H1 (cell line): ENCODE measurements around the gene NALF2. TPM values are rescaled to one million over a fixed set of nuclear protein-coding genes. Genes with fewer than 3 reads are reported as not detected.

Experiments used
- CTCF ChIA-PET: fragments of 300-600 bp; sonication (Branson Sonifier 250); formaldehyde crosslinking; loops from one replicate; lab custom pipeline; 2021; ENCODE audit not compliant: partially characterized antibody; lab: Charles Lee
- POLR2A ChIA-PET: fragments of 300-600 bp; sonication (Branson Sonifier 250); formaldehyde crosslinking; loops from one replicate; lab custom pipeline; 2021; ENCODE audit warnings: inconsistent platforms; ENCODE audit not compliant: partially characterized antibody; lab: Charles Lee
- DNase-seq, 2 experiments: peaks; one replicate each; pipeline versions ENCODE4 v3.0.0 to v3.0.0-alpha.2; 2010 to 2022; ENCODE audit warnings: low spot score in 2 of 2, low read depth in 1 of 2, mixed read lengths in 1 of 2
- FAIRE-seq: peaks from 2 replicates; lab custom pipeline; 2011; peaks lifted over from hg19 to GRCh38; lab: Jason Lieb, UNC
- H2AFZ ChIP-seq: 2 replicates; pipeline ENCODE4 v1.8.1; 2012; ENCODE audit warnings: low read length, inconsistent platforms
- H2AK5ac ChIP-seq: 2 replicates; pipeline ENCODE4 v1.6.1; 2013; ENCODE audit warnings: low read depth, low read length
- H2BK120ac ChIP-seq: replicated peaks from 2 replicates; pipeline ENCODE3; 2013; ENCODE audit warnings: low read depth, low read length, inconsistent platforms
- H2BK12ac ChIP-seq: 2 replicates; pipeline ENCODE4 v1.6.1; 2013; ENCODE audit warnings: low read depth, low read length
- H2BK15ac ChIP-seq: 2 replicates; pipeline ENCODE4 v1.6.1; 2013; ENCODE audit warnings: low read length
- H2BK20ac ChIP-seq: 2 replicates; pipeline ENCODE4 v1.6.1; 2013; ENCODE audit warnings: low read length
- H2BK5ac ChIP-seq: 2 replicates; pipeline ENCODE4 v1.6.1; 2013; ENCODE audit warnings: low read depth, low read length
- H3K14ac ChIP-seq: 2 replicates; pipeline ENCODE4 v1.6.1; 2013; ENCODE audit warnings: inconsistent platforms; ENCODE audit not compliant: insufficient read length
- H3K18ac ChIP-seq: 2 replicates; pipeline ENCODE4 v1.6.1; 2013; ENCODE audit warnings: low read length; ENCODE audit errors: extremely low read depth
- H3K23ac ChIP-seq: 2 replicates; pipeline ENCODE4 v1.6.1; 2013; ENCODE audit warnings: inconsistent platforms; ENCODE audit not compliant: insufficient read length
- H3K23me2 ChIP-seq: 2 replicates; pipeline ENCODE4 v1.6.1; 2013; ENCODE audit warnings: low read depth, low read length
- H3K27ac ChIP-seq: 2 replicates; pipeline ENCODE4 v1.6.1; 2011; ENCODE audit warnings: low read depth, low read length, inconsistent platforms
- H3K27me3 ChIP-seq, 4 experiments: replicated peaks in 1 of 4; 1 replicate in 1 of 4; 2 replicates in 3 of 4; pipeline versions ENCODE4 v1.6.1 to v1.8.1; 2011 to 2013; ENCODE audit warnings: low read length in 3 of 4, mild to moderate bottlenecking in 3 of 4, inconsistent platforms in 2 of 4, mixed read lengths in 2 of 4, moderate library complexity in 1 of 4; ENCODE audit not compliant: control insufficient read depth in 3 of 4, insufficient read depth in 3 of 4; ENCODE audit errors: extremely low read depth in 1 of 4
- H3K36me3 ChIP-seq, 4 experiments: 2 replicates each; pipeline versions ENCODE4 v1.6.1 to v1.8.1; 2011 to 2013; ENCODE audit warnings: mild to moderate bottlenecking in 4 of 4, low read length in 3 of 4, moderate library complexity in 2 of 4, control low read depth in 1 of 4, inconsistent platforms in 1 of 4; ENCODE audit not compliant: insufficient read depth in 4 of 4, control insufficient read depth in 2 of 4
- H3K4ac ChIP-seq: replicated peaks from 2 replicates; pipeline ENCODE3; 2013; ENCODE audit warnings: low read length, low read depth, mixed read lengths, inconsistent platforms; ENCODE audit not compliant: insufficient read length
- H3K4me1 ChIP-seq, 4 experiments: replicated peaks in 1 of 4; 1 replicate in 1 of 4; 2 replicates in 3 of 4; pipeline versions ENCODE4 v1.6.1 to v1.8.1; 2011 to 2013; ENCODE audit warnings: low read length in 3 of 4, inconsistent platforms in 2 of 4, mixed read lengths in 1 of 4; ENCODE audit not compliant: insufficient read depth in 4 of 4, control insufficient read depth in 3 of 4
- H3K4me2 ChIP-seq, 2 experiments: 2 replicates each; pipeline versions ENCODE4 v1.6.1 to v1.8.1; 2011 to 2013; ENCODE audit warnings: low read depth in 2 of 2, low read length in 2 of 2, control low read depth in 1 of 2, inconsistent platforms in 1 of 2, mild to moderate bottlenecking in 1 of 2; ENCODE audit not compliant: insufficient read depth in 1 of 2
- H3K4me3 ChIP-seq, 4 experiments: fragments of 200-600, 300-600 bp in 1 of 4; sonication (generic), shearing (Covaris generic), sonication (Bioruptor Twin) in 1 of 4; 2 replicates each; pipeline versions ENCODE4 v1.5.1 to v1.8.1; 2011 to 2016; ENCODE audit warnings: low read length in 4 of 4, low read depth in 3 of 4, control low read depth in 2 of 4, inconsistent platforms in 2 of 4, mild to moderate bottlenecking in 2 of 4, mixed read lengths in 1 of 4, moderate library complexity in 1 of 4; ENCODE audit not compliant: insufficient read depth in 2 of 4; ENCODE audit errors: extremely low read depth in 1 of 4
- H3K56ac ChIP-seq: replicated peaks from 2 replicates; pipeline ENCODE3; 2013; ENCODE audit warnings: low read depth, mild to moderate bottlenecking, mixed read lengths, low read length, inconsistent platforms; ENCODE audit not compliant: insufficient read length
- H3K79me1 ChIP-seq: 2 replicates; pipeline ENCODE4 v1.6.1; 2013; ENCODE audit warnings: low read depth, low read length, control low read depth
- H3K79me2 ChIP-seq, 2 experiments: 2 replicates each; pipeline versions ENCODE4 v1.6.1 to v1.8.1; 2012 to 2013; ENCODE audit warnings: low read length in 2 of 2, mild to moderate bottlenecking in 2 of 2, inconsistent platforms in 1 of 2; ENCODE audit not compliant: insufficient read depth in 2 of 2, control insufficient read depth in 1 of 2
- H3K9ac ChIP-seq, 4 experiments: replicated peaks in 1 of 4; 1 replicate in 1 of 4; 2 replicates in 3 of 4; pipeline versions ENCODE4 v1.6.1 to v1.8.1; 2011 to 2013; ENCODE audit warnings: low read depth in 3 of 4, low read length in 3 of 4, control low read depth in 2 of 4, mild to moderate bottlenecking in 2 of 4, moderate library complexity in 2 of 4, inconsistent platforms in 1 of 4; ENCODE audit errors: extremely low read depth in 1 of 4
- H3K9me3 ChIP-seq, 2 experiments: 2 replicates each; pipeline versions ENCODE4 v1.6.1 to v1.8.1; 2012 to 2013; ENCODE audit warnings: mild to moderate bottlenecking in 2 of 2, moderate library complexity in 2 of 2, control low read depth in 1 of 2, inconsistent platforms in 1 of 2, low read depth in 1 of 2, low read length in 1 of 2, mixed read lengths in 1 of 2; ENCODE audit not compliant: insufficient read depth in 2 of 2
- H4K20me1 ChIP-seq, 2 experiments: replicated peaks in 1 of 2; 2 replicates each; pipeline versions ENCODE3 to v1.8.1; 2011 to 2013; ENCODE audit warnings: inconsistent platforms in 2 of 2, low read length in 2 of 2, mild to moderate bottlenecking in 1 of 2; ENCODE audit not compliant: insufficient read depth in 2 of 2, control insufficient read depth in 1 of 2
- H4K5ac ChIP-seq: 2 replicates; pipeline ENCODE4 v1.6.1; 2013; ENCODE audit warnings: low read length, low read depth, mixed read lengths, inconsistent platforms; ENCODE audit not compliant: insufficient read length
- H4K8ac ChIP-seq: 2 replicates; pipeline ENCODE4 v1.8.0; 2013; ENCODE audit warnings: mild to moderate bottlenecking, moderate library complexity, low read length, inconsistent platforms; ENCODE audit not compliant: insufficient read depth; ENCODE audit errors: extremely low read depth
- H4K91ac ChIP-seq: replicated peaks from 2 replicates; pipeline ENCODE3; 2013; ENCODE audit warnings: low read length, mixed read lengths, inconsistent platforms; ENCODE audit not compliant: insufficient read length
- CREB1 ChIP-seq: IDR thresholded peaks from 2 replicates; pipeline ENCODE4 v1.6.1; 2012; ENCODE audit warnings: inconsistent platforms
- NRF1 ChIP-seq: IDR thresholded peaks from 2 replicates; pipeline ENCODE4 v1.6.1; 2011; ENCODE audit warnings: mild to moderate bottlenecking, low read depth, low read length, improper control_type of control experiment
- POLR2A ChIP-seq, 2 experiments: IDR thresholded peaks; 1 replicate in 1 of 2; 2 replicates in 1 of 2; pipeline ENCODE4 v1.6.1; 2011; ENCODE audit warnings: low read depth in 2 of 2, low read length in 2 of 2, mild to moderate bottlenecking in 2 of 2; ENCODE audit errors: control extremely low read depth in 1 of 2
- RAD21 ChIP-seq, 2 experiments: IDR thresholded peaks in 1 of 2; conservative IDR thresholded peaks in 1 of 2; 2 replicates each; pipeline ENCODE4 v1.6.1; 2011; ENCODE audit warnings: low read depth in 2 of 2, low read length in 2 of 2, improper control_type of control experiment in 1 of 2, inconsistent platforms in 1 of 2, mild to moderate bottlenecking in 1 of 2, moderate library complexity in 1 of 2
- SAP30 ChIP-seq: fragments of 300-600 bp; sonication (generic); IDR thresholded peaks from 2 replicates; pipeline ENCODE4 v1.7.1; 2012; ENCODE audit warnings: low read length, moderate library complexity, mild to moderate bottlenecking, inconsistent platforms; ENCODE audit not compliant: insufficient read depth, insufficient replicate concordance
- SIRT6 ChIP-seq: IDR thresholded peaks from one replicate; pipeline ENCODE4 v1.7.1; 2012; ENCODE audit warnings: low read length, inconsistent platforms
- polyA plus RNA-seq, 7 experiments: library from polyadenylated mRNA; depleted of rRNA in 3 of 7; stranded (reverse) in 5 of 7; unstranded in 2 of 7; fragments of >200 nt in 5 of 7; fragments of 200-250 nt in 2 of 7; gene quantifications; 1 replicate in 5 of 7; 2 replicates in 1 of 7; 4 replicates in 1 of 7; pipeline versions ENCODE4 v1.2.1 to v1.2.3, GENCODE V29; 2011 to 2013; ENCODE audit warnings: missing spikeins in 2 of 7, mixed read lengths in 2 of 7
- total RNA-seq: library from RNA; stranded (reverse); fragmentation: NEBNext Ultra II Directional; extraction: Animal tissue kit (Norgen Biotek cat#: 25700); gene quantifications from 2 replicates; pipeline ENCODE4 v1.2.1, GENCODE V29; 2021

NALF2 gene
- total and polyA plus RNA-seq, 2 of the 8 experiments (the other 6 are each of a cell fraction or from before 2014, with no cell fraction given) = 7.5 to 15.6 TPM

- Histone ChIP-seq H4K20me1 (no peaks in the 10 kb centered on the region), H3K18ac (no peak overlapping the region), H2BK5ac (no peak overlapping the region), H3K4ac (no peak overlapping the region), H3K36me3 (no peaks in the 10 kb centered on the region), H3K9me3 (no peaks in the 10 kb centered on the region), H3K14ac (no peak overlapping the region), H2BK120ac (no peak overlapping the region), H2BK12ac (no peak overlapping the region), H3K27ac (no peak overlapping the region), H4K91ac (no peak overlapping the region), H3K4me2 (no peak overlapping the region), H2AFZ (no peak overlapping the region), H4K5ac (no peak overlapping the region), H3K23me2 (no peaks in the 10 kb centered on the region), H2BK15ac (no peak overlapping the region), H3K79me2 (no peaks in the 10 kb centered on the region), H2BK20ac (no peak overlapping the region), H3K56ac (no peak overlapping the region), H3K27me3 (no peaks in the 10 kb centered on the region), H3K9ac (no peak overlapping the region), H3K23ac (no peak overlapping the region), H2AK5ac (no peak overlapping the region), H3K4me1 (no peaks in the 10 kb centered on the region), H3K79me1 (no peaks in the 10 kb centered on the region)
- no peak for DNase-seq
- peak; percentile 63 for FAIRE-seq
- ChIA-PET POLR2A (no interaction called here), CTCF (no interaction called here)
- 0 out of 4 replicates have a peak, but pooled peaks of 1 of the 2 experiments have one; percentile 11 for TF ChIP-seq RAD21 (IDR thresholded peaks at IDR 0.05 in 1 of 2, conservative IDR thresholded peaks at IDR 0.05 in 1 of 2; ENCODE audit: low read depth in 2 of 2, low read length in 2 of 2)
- no peak for TF ChIP-seq POLR2A (IDR thresholded peaks at IDR 0.05; ENCODE audit: control extremely low read depth in 1 of 2, low read depth in 2 of 2, low read length in 2 of 2)
- no peak for TF ChIP-seq CREB1
- TF ChIP-seq NRF1 = no peak
- no peak for TF ChIP-seq SIRT6
- TF ChIP-seq SAP30 = no peak
- TF ChIP-seq, all 59 proteins: peak for 1
- Histone ChIP-seq H3K4me3 (no peak overlapping the region), H4K8ac (no peak overlapping the region)
Observed at GRCh38 chrX:69489625-69490024, 14.5 kb upstream of the NALF2 start.
